GM18526 (cell line): ENCODE results near the gene CCDC71L.

Experiments
- POLR2A ChIP-seq: IDR thresholded peaks from 3 replicates; pipeline ENCODE4 v1.6.1; 2011; ENCODE audit not compliant: insufficient read length; ENCODE audit errors: extremely low read depth

CCDC71L gene

DNA sequence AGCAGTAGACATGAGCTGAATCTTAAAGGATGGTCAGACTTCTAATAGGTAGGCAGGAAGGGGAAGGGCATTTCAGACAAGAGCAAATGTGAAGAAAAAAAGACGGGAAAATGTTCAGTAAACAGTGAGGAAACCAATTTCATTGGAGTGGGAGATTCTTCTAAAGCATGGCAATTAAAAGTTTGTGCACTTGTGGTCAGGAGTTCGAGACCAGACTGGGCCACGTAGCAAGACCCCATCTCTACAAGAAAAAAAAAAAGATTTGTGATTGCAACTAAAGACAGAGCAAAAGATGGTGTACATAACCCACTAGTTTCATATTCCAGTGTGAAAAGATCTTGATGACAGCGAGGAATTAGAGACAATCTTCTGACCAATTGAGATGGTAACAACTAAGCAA, 41.7 kb downstream of the CCDC71L start:
- TF ChIP-seq POLR2A: no peak

DNA sequence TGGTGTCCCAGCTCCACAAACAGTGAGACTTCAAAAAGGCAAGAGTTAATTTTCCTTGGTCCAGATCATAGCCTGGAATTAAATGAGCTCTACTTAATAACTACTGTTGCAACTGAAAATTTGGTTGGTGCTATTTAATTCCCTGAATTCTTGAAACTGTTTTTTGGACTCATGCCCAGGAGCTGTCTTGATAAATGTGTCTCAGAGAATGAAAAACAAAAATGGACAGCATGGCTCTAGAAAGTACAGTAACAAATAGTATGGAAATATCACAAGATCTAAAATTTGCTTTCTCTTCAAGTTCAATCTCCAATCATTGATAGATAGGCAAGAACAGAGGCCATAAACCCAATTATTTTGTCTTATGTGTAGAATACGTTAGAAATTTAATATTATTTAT, 42.5 kb downstream of the CCDC71L start:
- TF ChIP-seq POLR2A: no peak

DNA sequence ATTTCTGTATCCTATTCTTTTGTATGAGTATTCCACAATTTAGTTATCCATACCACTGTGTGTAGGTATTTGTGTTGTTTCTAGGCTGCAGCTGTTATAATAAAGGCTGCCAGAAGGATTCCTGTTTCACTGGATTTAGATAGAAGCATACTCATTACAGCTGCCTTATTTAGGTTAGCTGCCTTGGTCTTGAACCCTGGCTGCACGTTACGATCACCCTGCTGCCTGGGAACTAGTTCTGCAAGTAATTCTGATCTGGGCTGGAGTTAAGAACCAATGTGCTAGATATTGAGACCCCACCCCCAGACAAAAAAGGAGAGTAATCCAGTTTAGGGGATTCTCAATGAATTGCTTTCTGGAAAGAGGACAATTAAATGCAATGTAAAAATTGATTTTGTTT, 43.1 kb downstream of the CCDC71L start:
- no peak for TF ChIP-seq POLR2A

DNA sequence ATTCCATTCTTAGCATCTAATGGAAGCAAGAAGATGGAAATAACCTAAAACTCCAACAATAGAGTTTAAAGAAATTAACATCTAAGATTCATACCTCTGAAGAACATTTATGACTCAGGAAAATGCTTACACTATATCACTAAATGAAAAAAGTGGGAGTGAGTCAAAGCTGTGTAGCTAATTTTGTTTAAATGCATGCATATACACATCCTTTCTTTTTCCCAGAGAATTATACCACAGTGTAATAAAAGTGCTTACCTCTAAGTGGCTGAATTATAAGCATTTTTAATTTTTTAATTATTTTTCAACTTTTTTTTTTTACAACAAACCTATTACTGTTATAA, 44.3 kb downstream of the CCDC71L start:
- TF ChIP-seq POLR2A: no peak

DNA sequence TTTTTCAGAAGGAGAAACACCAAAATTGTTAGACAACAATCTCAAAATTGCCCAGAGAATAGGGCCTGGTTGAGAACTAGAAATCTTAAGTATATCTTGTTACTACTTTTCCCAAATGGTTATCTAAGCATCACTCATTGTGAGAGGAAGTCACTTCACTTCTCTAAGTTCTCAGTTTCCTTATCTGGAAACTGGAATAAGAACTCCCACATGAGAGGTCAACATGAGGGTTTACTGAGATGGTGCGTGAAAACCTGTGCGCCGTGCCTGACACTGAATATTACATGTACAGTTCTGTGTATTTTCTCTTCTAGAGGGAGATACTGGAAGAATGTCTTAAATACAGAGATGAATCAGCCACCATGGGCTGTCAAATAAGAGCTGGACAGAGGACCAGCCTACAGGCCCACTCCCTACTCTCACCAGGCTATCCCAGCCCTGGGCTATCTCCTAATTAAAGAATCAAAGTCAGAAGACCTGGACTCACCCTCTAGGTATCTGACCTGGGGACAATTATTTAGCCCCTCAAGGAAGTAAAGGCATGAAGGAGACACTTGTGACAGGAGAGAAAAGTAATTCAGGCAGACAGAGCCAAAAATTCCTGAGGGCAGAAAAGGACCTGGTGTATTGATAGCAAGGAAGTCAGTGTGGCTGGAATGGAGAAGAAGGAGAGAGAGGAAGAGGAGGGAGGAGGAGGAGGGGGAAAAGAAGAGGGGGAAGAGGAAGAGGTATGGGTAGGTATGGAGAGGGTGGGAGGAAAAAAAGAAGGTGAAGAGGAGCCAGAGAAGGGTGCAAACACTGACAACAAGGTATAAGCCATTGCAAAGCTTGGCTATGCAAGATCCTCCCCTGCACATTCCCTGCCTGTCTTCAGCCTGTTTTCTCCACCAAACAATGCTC, 44.9 kb downstream of the CCDC71L start:
- TF ChIP-seq POLR2A: no peak

DNA sequence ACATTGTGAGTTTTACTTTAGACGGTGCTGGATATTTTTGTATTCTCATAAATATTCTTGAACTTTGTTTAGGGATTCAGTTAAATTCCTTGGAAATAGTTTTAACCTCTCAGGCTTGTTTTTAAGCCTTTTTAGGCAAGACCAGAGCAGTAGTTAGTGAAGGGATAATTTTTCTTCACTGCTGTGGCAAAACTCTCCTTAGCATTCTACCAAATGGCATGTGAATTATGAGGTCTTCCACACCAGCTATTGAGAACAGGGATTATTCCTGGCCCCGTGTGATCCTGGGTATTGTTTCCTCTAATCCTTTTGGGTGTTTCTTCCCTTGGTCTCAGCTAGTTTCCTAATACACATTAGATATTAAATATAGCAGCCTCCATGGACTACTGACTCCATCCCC, 46.2 kb downstream of the CCDC71L start:
- no peak for TF ChIP-seq POLR2A

DNA sequence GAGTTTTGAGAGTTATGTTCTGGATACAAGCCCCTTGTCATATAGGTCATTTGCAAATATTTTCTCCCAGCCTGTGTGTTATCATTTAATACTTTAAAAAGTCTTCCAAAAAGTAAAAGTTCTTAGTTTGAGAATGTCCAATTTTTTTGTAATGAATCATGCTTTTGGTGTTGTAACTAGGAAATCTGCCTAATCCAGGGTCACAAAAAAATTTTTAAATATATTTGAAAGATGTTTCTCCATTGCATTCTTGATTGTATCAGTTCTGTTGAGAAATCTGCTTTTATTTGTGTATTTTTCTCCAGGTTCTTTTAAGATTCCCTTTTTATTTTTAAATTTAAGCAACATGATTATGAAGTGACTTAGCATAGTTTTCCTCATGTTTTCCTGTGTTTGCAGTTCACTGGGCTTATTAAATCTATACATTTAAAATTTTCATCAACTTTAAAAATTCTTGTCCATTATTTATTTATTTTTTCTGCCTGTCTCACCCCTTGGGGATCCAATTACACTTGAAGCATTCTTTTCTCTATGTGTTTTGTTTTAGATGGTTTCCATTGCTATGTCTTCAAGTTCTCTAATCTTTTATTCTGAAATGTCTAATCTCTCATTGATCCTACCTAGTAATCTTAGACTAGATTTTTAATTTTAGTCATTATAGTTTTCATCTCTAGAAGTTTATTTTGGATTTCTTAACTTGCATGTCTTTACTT, 47.0 kb downstream of the CCDC71L start:
- no peak for TF ChIP-seq POLR2A

DNA sequence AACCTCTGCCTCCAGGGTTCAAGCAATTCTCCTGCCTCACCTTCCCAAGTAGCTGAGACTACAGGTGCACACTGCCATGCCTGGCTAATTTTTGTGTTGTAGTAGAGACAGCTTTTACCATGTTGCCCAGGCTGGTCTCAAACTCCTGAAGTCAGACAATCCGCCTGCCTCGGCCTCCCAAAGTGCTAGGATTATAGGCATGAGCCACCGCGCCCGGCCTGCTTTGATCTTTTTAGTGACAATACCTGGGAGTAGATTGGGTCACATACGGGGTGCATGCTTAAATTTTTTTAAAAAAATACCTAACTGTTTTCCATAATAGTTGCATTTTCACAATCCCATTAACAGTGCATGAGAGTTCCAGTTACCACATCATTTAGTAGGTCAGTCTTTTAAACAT, 47.7 kb downstream of the CCDC71L start:
- TF ChIP-seq POLR2A: no peak

DNA sequence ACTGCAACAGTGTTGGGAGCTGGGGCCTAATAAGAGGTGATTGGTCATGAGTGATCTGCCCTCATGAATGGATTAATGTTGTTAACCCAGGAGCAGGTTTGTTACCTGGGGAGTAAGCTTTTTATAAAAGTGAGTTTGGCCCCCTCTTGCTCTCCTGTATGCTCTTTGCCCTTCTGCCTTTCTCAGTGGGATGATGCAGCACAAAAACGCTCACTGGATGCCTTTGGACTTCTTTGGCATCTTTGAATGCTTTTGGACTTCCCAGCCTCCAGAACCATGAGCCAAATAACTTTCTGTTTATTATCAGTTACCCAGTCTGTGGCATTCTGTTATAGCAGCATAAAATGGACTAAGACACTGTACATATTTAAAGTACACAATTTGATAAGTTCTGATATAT, 48.5 kb downstream of the CCDC71L start:
- no peak for TF ChIP-seq POLR2A

DNA sequence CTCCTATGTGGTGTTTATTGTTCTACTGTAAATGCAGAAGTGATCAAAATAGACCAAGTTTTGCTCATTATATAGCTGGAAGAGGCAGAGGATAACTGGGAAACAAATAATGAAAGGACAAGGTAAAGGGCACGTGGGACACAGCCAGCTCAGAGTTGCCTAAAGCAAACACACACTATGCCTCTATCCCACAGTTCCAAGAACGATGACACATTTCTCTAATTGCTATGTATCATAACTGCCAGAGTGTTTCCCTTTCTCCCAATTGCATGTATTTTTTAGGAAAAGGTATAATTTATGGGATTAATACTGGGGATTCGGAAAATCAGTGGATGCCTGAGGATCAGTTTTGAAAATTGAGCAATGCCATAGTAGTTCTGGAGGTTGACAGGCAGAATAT, 49.0 kb downstream of the CCDC71L start:
- no peak for TF ChIP-seq POLR2A

DNA sequence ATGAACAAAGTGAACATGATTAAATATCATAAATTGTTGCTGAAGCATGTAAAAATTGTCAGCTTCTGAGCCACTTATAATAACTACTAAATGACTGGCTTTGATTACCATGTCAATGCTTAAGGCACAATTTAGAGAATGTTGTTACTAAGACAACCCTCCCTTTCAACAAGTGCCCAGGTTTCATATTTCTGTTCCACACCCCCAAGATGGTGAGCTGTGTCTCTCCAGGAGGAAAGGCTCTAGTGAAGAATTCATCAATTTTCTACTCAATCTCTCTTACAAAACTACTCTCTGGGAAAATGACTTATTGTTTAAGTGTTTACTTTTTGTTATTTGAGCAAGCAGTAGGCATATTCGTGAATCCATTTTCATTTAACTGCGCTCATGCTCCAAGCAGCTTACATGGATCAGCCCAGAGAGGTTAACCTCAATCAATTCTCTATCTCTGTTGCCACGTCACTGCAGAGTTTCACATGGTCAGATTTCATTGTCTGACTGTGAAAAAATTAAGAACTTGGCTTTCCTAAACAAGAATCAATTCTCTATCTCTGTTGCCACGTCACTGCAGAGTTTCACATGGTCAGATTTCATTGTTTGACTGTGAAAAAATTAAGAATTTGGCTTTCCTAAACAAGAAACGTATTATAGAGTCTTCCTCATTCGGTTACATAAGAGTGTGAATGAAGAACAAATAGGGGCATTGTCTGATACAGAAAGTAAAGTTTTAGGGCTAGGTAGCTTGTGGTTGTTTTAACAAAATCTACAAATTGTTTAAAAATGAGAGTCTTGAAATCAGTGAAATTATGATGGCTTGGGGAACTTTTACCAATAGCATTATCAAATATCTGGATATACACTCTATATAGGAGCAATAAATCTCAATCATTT, 49.7 kb downstream of the CCDC71L start:
- TF ChIP-seq POLR2A: no peak

DNA sequence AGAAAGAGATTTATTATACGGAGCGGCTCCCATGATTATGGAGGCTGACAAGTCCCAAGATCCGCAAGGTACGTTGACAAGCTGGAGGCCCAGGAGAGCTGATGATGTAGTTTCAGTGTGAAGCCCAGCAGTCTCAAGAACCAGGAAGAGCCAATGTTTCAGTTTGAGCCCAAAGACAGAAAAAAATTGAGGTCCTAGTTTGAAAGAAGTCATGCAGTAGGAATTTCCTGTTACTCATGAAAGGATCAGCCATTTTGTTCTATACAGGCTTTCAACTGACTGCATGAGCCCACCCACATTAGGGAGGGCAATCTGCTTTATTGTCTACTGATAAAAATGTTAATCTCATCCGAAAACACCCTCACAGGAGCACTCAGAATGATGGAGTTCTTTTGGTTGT, 51.5 kb downstream of the CCDC71L start:
- TF ChIP-seq POLR2A: no peak

DNA sequence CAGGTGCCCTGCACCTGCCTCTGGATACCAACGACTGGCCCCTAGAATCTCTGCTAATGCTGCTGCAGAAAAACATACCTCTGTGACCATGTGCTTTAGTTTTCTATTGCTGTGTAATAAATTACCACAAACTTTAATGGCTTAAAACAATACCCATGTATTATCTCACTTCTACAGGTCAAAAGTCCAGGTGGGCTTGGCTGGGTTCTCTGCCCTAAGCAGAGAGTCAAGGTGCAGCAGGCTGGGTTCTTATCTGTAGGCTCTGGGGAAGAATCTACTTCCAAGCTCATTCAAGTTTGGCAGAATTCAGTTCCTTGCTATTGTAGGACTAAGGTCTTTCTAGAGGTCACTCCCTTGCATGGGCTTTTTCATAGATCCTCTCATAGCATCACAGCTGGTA, 52.3 kb downstream of the CCDC71L start:
- no peak for TF ChIP-seq POLR2A
